Medulla oblongata (tissue), 1 donor: ENCODE results near the gene MDH2.
"Not testable (repeated sequence)": the region's sequence is repeated elsewhere in the genome, so short reads cannot be mapped to it uniquely, and the experiment has no call there.

Experiments used
- DNase-seq: peaks from one replicate; pipeline ENCODE4 v3.0.0-alpha.2; 2015; ENCODE audit errors: extremely low spot score

The MDH2 gene

GRCh38 chr7:76071316-76072242 is 23.7 kb downstream of the MDH2 start:
- no peak for DNase-seq

GRCh38 chr7:76072243-76073148 is 24.6 kb downstream of the MDH2 start:
- DNase-seq = no peak

GRCh38 chr7:76073335-76073990 is 25.6 kb downstream of the MDH2 start:
- no peak for DNase-seq

GRCh38 chr7:76074306-76074971 is 26.5 kb downstream of the MDH2 start:
- DNase-seq = no peak

GRCh38 chr7:76074972-76075370 is 27.1 kb downstream of the MDH2 start:
- DNase-seq = no peak

GRCh38 chr7:76076995-76077394 is 29.1 kb downstream of the MDH2 start:
- no peak for DNase-seq

GRCh38 chr7:76077435-76077834 is 29.5 kb downstream of the MDH2 start:
- no peak for DNase-seq

GRCh38 chr7:76080204-76080603 is 32.3 kb downstream of the MDH2 start:
- no peak for DNase-seq

GRCh38 chr7:76084115-76084514 is 36.2 kb downstream of the MDH2 start:
- DNase-seq = not testable (repeated sequence)

GRCh38 chr7:76086070-76086469 is 38.2 kb downstream of the MDH2 start:
- DNase-seq = no peak

GRCh38 chr7:76087362-76087791 is 39.5 kb downstream of the MDH2 start:
- DNase-seq = not testable (repeated sequence)

GRCh38 chr7:76089865-76090475 is 42.1 kb downstream of the MDH2 start:
- no peak for DNase-seq

- DNase-seq = no peak
Measured at GRCh38 chr7:76091506-76091905, 43.6 kb downstream of the MDH2 start.

GRCh38 chr7:76093531-76093930 is 45.6 kb downstream of the MDH2 start:
- not testable (repeated sequence) for DNase-seq

GRCh38 chr7:76094326-76094725 is 46.4 kb downstream of the MDH2 start:
- not testable (repeated sequence) for DNase-seq

GRCh38 chr7:76095908-76096307 is 48.0 kb downstream of the MDH2 start:
- DNase-seq = no peak

- DNase-seq = not testable (repeated sequence)
Measured at GRCh38 chr7:76101693-76102437, 54.0 kb downstream of the MDH2 start.

GRCh38 chr7:76103788-76104187 is 55.9 kb downstream of the MDH2 start:
- not testable (repeated sequence) for DNase-seq

GRCh38 chr7:76106130-76106529 is 58.2 kb downstream of the MDH2 start:
- not testable (repeated sequence) for DNase-seq

GRCh38 chr7:76106893-76107292 is 59.0 kb downstream of the MDH2 start:
- no peak for DNase-seq
